ENCODE data around the gene SLC2A9.
"Not testable (repeated sequence)": the region's sequence is repeated elsewhere in the genome, so short reads cannot be mapped to it uniquely, and the experiment has no call there.

SLC2A9 gene

DNA sequence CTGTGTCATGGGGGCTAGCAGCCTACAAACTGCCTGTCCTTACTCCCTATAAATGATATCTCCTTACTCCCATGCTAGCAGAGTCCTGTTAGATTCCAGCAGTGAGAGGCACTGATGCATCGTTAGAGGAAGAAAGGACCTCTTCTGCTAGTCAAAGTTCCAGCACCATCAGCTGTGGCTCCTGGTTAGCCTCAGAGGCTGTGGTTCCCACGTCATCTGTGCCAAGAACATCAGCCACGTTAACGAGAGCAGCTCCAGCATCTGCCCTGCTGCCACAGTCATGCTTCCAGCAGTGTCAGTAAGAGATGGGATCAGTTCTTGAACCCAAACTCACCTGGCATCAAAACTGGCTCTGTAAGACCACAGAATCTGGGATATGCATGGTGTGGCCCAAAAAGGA is 88.5 kb downstream of the SLC2A9 start:
- DNase-seq (ENCODE audit: extremely low read depth in 1 of 2, low read depth in 1 of 2): no peak

DNA sequence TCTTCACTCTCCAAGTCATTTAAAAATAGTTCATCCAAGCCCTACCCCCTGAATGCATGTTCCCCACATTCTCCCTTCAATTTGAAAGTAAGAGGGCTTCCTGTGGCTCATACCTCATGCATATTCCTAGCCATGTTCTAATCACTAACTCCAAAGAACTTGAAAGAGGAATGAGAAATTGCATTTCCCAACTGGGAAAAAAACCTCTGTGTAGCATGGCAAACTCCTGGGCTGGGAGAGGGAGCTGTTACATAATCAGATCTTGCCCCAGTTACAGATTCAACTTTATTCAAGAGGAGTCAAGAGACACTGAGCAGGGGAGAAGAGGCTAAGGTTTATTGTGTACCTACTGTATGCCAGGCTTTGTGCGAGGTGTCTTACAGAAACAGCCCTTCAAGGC is 90.2 kb downstream of the SLC2A9 start:
- DNase-seq (ENCODE audit: extremely low read depth in 1 of 2, low read depth in 1 of 2): no peak

DNA sequence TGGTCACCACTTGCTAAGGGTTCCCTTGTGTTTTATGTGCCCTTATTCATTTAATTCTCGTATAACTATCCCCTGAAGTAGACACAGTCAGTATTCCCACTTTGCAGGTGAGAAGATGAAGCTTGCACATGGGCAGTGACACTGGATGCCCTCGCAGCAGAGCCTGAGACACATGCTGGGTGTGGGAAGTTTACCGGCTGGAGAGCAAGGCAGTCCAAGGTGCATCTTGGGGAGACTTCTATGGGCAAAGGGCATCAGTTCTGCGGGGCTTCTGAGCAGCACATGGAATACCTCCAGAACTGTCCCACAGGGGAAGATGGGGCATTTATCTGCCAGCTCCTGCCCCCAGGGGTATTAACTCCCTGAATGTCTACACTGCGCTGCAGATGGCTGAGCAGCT is 92.2 kb downstream of the SLC2A9 start:
- DNase-seq (ENCODE audit: extremely low read depth in 1 of 2, low read depth in 1 of 2): no peak

DNA sequence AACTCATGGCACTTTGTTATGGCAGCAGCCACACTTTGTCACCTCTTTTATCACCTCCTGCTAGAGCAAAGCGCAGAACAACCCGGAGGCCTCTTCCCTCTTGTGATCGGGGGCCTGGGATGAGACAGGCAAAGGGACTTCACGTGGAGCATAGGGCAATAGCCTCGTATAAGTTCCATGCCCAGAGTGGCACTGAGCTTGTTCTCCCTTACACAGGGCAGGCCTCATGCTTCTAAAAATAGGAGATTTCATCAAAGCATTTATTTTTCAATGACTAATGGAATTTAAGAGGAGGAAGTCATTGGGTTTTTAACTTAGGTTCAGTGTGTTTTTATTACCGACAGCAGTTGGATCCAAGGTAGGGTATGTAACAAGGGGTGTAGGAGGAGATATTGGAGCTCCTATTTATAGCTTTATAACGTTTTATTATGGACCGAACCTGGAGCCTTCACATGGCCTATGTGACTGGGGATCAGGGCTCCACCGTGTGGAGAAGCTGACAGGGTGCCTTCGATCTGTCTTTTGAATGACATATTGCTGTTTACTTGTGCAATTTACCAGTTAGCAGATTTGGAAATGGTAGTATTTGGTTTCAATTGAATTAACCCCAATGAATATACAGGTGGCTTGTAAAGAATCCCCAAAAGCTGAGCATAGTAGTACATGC is 93.8 kb downstream of the SLC2A9 start:
- DNase-seq (ENCODE audit: extremely low read depth in 1 of 2, low read depth in 1 of 2): no peak

DNA sequence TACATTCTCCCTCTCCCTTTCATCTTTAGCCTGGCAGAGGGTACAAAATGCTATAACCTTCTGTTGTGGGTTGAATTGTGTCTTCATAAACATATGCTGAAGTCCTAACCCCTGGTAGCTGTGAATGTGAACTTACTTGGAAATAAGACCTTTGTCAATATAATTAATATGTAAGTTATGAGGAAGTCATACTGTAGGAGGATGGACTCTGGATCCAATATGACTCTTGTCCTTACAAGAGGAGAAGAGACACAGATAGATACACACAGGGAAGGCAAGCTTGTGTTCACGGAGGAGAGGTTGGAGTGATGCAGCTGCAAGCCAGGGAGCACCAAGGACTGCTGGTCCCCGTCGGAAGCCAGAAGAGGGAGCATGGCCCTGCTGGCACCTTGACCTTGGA is 94.7 kb downstream of the SLC2A9 start:
- DNase-seq (ENCODE audit: extremely low read depth in 1 of 2, low read depth in 1 of 2): no peak

DNA sequence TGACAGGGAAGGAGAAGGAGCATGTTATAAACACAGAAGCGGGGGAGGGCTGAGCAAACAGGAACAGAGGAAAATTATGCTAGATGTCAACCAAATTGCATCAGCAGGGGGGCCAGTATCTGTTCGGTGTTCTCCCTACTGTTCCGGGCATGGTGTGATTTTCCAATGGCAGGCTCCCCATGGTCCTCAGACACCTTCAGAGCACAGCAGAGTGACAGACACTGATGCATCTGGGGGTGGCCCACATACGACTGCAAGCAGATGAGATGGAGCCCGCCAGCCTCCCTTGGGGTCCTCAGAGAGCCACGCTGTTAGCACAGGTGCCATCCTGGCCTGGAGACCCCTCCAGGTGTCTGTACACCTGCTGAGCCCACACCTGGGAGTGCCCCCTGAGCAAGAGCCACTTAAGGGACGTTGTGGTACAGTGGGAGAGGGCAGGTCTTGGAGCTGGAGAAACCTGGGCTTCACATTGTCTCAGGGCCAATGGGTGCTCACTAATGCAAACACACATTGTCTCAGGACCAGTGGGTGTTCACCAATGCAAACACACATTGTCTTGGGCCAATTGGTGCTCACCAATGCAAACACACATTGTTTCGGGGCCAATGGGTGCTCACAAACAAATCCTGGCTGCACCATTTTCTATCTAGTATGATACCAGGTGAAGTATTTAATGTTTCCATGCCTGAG is 95.4 kb downstream of the SLC2A9 start:
- no peak for DNase-seq (ENCODE audit: extremely low read depth in 1 of 2, low read depth in 1 of 2)

DNA sequence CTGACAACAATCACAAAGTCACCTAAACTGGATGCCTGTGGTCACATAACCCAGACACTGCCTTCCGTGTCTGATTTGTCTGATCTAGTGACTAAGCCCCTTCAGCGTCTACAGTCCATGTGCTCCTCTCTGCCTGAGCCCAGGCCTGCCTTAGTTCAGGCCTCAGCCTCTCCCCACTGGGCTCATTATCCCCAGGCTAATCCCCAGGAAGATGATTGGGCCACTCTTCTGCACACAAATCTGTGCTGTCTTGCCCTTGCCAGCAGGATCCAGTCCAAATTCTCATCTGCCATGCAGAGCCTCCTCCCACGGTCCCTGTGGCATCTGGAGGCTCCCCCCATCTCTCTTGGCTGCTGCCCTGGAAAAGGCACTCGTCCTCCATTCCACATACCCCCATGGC is 96.5 kb downstream of the SLC2A9 start:
- no peak for DNase-seq (ENCODE audit: extremely low read depth in 1 of 2, low read depth in 1 of 2)

DNA sequence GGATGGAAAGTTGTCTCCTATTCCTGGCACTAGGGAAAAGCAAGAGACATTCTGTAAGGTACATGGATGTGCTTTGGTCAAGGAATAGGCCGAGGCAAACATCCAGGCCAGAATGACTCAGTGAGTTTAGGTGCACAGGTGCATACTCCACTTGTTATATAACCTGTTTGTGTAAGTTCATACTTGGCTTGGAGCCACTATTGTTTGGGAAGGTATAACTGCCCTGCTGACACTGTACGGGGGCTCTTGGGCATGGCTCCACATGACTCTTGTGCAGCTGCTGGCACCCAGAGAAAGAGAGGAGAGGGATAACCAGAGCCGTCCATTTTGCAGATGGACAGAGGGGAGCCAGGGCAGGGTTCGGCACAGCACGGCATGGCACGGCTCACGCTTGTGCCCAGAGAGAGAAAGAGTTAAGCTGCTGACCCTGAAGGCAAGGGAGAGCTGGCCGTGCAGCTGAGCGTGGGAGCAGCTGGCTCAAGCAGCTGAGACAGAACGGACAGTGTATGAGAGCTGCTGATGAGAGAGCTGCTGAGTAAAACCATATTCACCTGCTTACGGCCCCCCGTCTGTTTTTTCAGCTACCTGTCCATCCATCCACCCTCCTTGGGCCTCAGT is 98.0 kb downstream of the SLC2A9 start:
- DNase-seq (ENCODE audit: extremely low read depth in 1 of 2, low read depth in 1 of 2): no peak

DNA sequence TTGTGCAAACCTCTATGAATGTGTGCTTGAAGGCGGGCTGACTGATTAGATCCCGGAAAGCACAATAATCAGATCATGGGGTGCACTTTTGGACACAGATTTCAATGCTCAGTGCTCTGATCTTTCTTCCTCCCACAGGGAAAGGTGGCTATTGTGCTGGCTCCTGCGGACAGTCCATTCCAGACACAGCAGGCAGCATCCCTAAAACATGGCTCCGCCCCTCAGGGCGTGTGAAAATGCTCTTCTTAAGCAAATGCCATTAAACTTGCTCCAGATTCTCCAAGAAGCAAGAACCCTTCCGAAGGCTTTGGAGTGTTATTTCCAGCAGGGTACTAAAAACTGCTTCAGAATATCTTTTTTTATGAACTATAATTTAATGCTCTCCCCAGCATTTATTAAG is 100.0 kb downstream of the SLC2A9 start:
- no peak for DNase-seq (ENCODE audit: extremely low read depth in 1 of 2, low read depth in 1 of 2)

DNA sequence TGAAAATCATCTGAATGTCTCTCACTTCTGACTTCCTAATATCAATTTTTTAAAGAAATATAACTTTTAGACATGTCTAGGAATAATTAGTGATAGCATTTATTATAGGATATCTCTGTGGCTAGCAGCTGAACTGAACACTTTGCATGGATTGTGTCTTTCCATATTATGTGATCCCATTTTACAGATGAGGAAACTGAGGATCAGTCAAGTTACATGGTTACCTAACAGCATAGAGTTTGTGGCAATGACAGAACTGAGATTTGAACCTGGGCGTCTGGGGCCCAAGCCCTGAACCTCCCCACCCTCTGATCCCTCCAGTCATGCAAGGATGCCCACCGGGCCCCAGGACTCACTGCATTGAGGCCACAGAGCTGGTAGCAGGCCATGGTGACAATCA is 101.3 kb downstream of the SLC2A9 start:
- no peak for DNase-seq (ENCODE audit: extremely low read depth in 1 of 2, low read depth in 1 of 2)

DNA sequence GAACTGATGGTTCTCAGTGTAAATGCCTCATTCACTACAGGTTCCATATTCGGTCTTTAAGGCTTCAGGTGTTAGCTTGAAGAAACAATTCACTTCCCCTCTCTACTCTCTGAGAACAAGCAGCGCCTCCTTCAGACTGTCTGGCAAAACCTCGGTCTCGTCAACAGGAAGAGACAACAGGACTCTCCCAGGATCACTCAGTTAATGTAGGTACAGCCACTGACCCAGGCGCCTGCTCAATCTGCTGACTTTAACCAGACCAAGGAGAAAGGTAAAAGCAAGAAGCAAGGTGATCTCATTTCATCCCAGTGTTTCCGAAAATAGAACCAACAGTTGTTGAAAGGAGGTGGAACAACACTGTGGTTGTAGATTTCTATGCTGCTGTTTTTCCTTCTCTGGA is 102.2 kb downstream of the SLC2A9 start:
- no peak for DNase-seq (ENCODE audit: extremely low read depth in 1 of 2, low read depth in 1 of 2)

DNA sequence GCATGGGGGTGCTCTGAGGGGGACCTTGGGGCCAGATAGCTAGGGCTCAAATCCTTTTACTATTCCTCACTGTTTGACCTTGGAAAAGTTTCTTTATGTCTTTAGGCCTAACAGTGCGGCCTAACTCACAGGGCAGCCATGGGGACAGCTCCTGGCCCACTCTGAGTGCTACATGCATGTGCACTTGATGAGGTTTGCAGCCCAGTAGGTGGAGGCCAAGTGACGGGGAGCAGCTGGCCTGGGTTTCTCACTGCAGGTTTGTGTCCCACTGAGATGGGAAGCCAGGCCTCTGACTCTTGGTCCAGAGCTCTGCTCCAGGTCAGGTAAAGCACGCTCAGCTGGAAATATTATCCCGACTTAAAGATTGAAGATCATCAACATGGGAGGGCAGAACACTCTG is 102.8 kb downstream of the SLC2A9 start:
- DNase-seq (ENCODE audit: extremely low read depth in 1 of 2, low read depth in 1 of 2): no peak

DNA sequence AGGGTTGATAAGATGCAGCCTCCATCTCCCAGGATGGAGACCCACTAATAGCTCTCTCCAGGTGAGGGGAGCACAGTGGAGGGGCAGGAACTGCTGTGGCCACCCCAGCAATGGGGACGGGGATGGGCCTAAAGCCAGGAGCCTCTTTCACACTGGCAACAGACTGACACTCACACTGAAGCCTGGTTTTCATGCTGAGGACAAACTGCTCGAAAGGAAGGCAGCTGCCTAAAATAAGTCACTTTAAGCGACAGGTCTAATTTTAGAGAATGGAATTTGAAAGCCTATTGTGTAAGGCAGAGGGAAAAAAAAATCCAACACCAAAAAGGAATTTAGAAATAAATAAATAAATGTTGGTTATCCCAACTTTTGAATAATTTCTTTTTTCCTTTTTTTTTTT is 104.4 kb downstream of the SLC2A9 start:
- DNase-seq (ENCODE audit: extremely low read depth in 1 of 2, low read depth in 1 of 2): no peak

DNA sequence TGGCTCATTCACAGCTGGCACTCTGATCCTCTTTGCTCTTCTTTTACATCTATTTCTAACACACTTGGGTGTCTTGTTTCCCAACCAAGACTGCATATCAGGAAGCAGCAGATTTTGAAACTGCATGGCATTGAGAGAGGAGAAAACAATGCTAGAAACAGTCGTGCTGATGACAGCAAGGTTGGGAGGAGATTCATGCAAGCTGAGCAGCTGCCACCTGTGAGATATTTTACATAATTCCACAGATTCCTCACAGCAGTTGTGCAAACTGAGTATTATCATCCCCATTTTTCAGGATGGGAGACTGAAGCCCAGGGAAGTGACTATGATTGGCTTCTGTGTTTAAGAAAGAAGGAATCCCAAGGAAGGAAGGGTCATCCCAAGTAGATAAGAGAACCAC is 105.0 kb downstream of the SLC2A9 start:
- DNase-seq (ENCODE audit: extremely low read depth in 1 of 2, low read depth in 1 of 2): no peak

DNA sequence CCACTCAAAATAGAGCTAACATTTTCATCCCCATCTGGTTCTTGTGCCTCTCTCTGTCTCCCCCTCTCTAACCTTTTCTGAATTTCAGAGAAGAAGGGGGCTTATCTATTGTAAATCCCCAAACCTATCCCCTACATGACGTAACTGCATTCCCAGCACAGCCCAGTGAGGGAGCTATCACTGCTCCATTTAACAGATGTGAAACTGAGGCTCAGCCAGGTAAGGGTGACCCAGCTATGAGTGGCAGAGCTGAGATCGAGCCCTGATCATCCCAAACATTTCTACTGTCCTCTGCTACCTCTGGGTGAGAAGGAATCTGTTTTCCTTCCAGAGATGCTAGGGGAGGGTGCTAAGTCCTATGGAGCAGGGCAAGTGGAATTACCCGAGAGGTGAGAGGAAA is 107.5 kb downstream of the SLC2A9 start:
- DNase-seq (ENCODE audit: extremely low read depth in 1 of 2, low read depth in 1 of 2): no peak

DNA sequence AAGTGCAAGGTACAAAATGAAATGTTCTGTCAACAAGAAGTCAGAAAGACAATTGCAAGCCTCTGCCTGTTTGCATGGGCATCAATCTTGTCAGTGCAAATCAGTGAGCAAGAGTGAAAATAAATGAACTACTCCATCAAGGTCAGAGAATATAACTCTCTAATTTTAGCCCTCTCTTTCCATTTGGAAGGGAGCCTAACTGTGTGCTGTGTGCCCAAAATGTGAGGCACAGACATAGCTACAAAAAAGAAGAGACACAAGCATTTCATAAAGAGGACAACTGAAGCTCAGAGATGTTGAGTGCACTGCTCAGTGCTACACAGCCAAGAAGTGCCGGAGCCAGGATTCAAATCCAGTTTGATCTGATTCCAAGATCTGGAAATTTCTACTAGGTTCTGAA is 114.3 kb downstream of the SLC2A9 start:
- no peak for DNase-seq (ENCODE audit: extremely low read depth in 1 of 2, low read depth in 1 of 2)

DNA sequence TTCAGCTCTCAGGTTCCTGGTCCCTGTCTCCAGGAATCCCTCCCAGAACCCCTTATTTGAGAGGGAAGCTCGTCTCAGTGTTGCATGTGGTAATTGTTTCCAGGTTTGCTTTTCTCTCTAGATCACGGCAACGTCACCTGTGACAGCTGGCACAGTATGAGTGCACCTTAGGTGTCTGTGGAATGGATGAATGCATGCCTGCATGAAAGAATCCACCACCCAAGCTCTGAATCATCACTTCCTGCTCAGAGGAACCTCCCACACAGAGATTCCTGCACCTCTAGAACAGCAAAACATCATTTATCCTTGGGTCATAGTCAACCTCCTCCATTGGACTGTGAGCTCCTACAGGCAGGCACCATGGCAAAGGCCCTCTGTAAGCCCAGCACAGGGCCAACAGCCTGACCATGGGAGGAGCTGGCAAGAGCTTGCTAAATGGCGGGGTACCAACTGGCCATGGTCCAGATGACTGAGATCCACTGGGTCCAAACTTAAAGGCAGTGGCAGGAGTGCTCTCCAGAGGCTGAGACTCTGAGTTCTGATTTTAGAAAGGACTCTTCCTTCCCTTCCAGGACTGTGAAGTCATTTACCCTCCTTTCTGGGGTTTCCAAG is 116.2 kb downstream of the SLC2A9 start:
- no peak for DNase-seq (ENCODE audit: extremely low read depth in 1 of 2, low read depth in 1 of 2)

DNA sequence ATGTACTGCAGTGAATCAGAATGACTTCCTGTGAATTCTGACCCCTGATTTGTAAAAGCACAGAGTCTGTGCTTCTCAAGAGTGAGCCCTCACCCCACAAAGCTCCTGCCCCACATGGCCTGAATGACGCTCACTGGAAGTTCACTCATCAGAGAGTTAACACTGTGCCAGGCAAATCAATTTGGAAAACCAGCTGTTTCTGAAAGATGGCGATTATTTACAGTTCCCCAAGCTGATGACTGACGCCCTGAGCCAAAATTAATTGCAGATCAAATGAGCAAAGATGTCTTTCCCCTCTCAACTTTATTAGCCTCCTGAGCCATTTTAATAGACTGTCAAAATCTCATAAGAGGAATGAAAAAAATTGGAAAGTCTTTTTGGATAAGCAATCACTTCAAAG is 118.0 kb downstream of the SLC2A9 start:
- DNase-seq (ENCODE audit: extremely low read depth in 1 of 2, low read depth in 1 of 2): no peak

DNA sequence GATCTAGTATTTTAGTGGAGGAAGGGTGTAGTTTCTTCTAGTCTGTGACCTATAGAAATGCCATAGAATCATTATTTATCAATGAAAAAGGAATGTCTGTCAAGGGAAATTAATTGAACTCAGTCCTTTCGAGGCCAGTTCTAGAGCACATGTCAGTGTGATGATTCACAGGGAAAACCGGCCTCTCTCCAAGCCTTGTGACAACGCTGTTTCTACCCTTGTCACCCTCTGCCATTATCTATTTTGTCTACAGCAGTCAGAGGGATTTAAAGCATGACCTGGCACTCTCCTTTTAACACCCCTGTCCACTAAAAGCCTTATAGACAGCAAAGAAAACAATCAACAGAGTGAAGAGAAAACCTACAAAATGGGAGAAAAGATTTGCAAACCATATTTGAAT is 120.0 kb downstream of the SLC2A9 start:
- no peak for DNase-seq (ENCODE audit: extremely low read depth in 1 of 2, low read depth in 1 of 2)

DNA sequence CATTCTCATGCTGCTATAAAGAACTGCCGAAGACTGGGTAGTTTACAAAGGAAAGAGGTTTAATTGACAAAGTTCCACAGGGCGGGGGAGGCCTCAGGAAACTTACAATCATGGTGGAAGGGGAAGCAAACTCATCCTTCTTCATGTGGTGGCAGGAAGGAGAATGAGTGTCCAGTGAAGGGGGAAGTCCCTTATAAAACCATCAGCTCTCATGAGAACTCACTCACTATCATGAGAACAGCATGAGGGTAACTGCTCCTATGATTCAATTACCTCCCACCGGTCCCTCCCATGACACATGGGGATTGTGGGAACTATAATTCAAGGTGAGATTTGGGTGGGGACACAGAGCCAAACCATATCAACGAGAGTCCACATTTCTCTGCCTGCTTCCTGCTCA is 120.7 kb downstream of the SLC2A9 start:
- DNase-seq (ENCODE audit: extremely low read depth in 1 of 2, low read depth in 1 of 2): not testable (repeated sequence)

DNA sequence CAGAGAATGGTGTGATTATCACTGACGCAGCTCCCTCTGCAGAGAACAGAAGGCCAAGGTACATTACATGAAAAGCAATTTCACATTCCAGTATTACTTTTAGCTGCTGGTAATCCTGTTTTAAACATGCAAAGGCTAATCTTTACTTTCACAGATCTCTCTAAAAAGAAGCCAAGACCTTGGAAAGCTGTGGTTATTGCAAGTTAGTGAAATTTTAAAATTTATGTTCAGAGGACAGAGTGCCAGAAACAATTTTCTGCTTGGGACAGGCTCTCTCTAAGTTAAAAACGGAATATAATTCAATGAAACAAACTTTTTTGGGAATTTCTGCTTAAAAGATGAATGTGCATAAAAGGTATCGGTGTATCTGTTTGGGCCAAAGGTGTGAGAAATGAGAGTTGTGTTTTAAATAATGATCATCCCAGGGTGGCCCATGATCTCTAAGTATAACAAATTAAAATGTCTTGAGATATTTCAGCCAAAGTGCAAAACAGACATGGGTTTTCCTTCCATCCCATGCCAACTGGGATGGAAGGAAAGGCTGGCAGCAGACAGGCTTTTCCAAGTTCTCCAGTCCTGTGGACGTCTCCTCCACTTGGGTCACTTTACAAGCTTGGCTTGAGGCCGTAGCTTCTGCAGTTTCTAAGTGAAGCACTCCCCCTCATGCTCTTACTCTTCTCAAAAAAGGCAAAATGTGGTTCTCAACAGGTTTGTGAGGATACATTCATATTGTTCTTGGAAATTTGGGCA is 121.8 kb downstream of the SLC2A9 start:
- DNase-seq (ENCODE audit: extremely low read depth in 1 of 2, low read depth in 1 of 2): no peak

Data from activated CD8-positive, alpha-beta memory T cell treated with anti-CD3 and anti-CD28 coated beads for 1 hour (primary cell).